Endodermal cell (in vitro differentiated cells): Measurements from ENCODE around the gene CRY1. TPM values are rescaled to one million over a fixed set of nuclear protein-coding genes. Genes with fewer than 3 reads are reported as not detected.
A peak's percentile ranks its signal among the peaks of the same experiment; 100 is the strongest.

Source experiments
- DNase-seq: peaks from one replicate; pipeline ENCODE4 v3.0.0-alpha.2; 2017
- H3K27ac ChIP-seq: 2 replicates; pipeline ENCODE4 v1.5.1; 2013; ENCODE audit warnings: mild to moderate bottlenecking, low read depth, low read length, moderate library complexity
- H3K27me3 ChIP-seq: 2 replicates; pipeline ENCODE4 v1.6.1; 2013; ENCODE audit warnings: mild to moderate bottlenecking, low read length, moderate library complexity; ENCODE audit not compliant: insufficient read depth, control insufficient read depth, poor library complexity, severe bottlenecking
- H3K36me3 ChIP-seq: 2 replicates; pipeline ENCODE4 v1.7.0; 2013; ENCODE audit warnings: mild to moderate bottlenecking, low read length, moderate library complexity; ENCODE audit not compliant: control insufficient read depth, insufficient read depth
- H3K4me1 ChIP-seq: one replicate; pipeline ENCODE4 v1.7.0; 2013; ENCODE audit warnings: low read length; ENCODE audit not compliant: control insufficient read depth, insufficient read depth
- H3K4me3 ChIP-seq: 2 replicates; pipeline ENCODE4 v1.5.1; 2013; ENCODE audit warnings: mild to moderate bottlenecking, low read length, moderate library complexity
- H3K9ac ChIP-seq: 2 replicates; pipeline ENCODE4 v1.6.1; 2013; ENCODE audit warnings: mild to moderate bottlenecking, low read length, moderate library complexity; ENCODE audit not compliant: poor library complexity, severe bottlenecking; ENCODE audit errors: extremely low read depth
- H3K9me3 ChIP-seq: 2 replicates; pipeline ENCODE4 v1.6.1; 2013; ENCODE audit warnings: mild to moderate bottlenecking, low read length, moderate library complexity; ENCODE audit not compliant: control insufficient read depth
- H3K27ac Mint-ChIP-seq: 2 replicates; pipeline ENCODE4 v1.8.0; 2020; ENCODE audit warnings: mixed read lengths
- H3K27me3 Mint-ChIP-seq: 2 replicates; pipeline ENCODE4 v1.8.0; 2021; ENCODE audit warnings: mild to moderate bottlenecking, mixed read lengths; ENCODE audit not compliant: insufficient read depth
- H3K36me3 Mint-ChIP-seq: 2 replicates; pipeline ENCODE4 v1.8.0; 2020; ENCODE audit warnings: low read depth, mixed read lengths
- H3K4me1 Mint-ChIP-seq: 2 replicates; pipeline ENCODE4 v1.8.0; 2020; ENCODE audit warnings: mixed read lengths
- H3K4me3 Mint-ChIP-seq: 2 replicates; pipeline ENCODE4 v1.8.0; 2020; ENCODE audit warnings: mild to moderate bottlenecking, moderate library complexity, mixed read lengths
- H3K9me3 Mint-ChIP-seq: 2 replicates; pipeline ENCODE4 v1.8.0; 2020; ENCODE audit warnings: mild to moderate bottlenecking, mixed read lengths
- WGBS, 2 experiments: methylation state at CpG; one replicate each; pipeline versions ENCODE4 v1.1.5 to v1.1.7; 2013; ENCODE audit warnings: missing lambda C conversion rate in 2 of 2, mixed read lengths in 1 of 2; ENCODE audit not compliant: insufficient coverage in 1 of 2, insufficient read length in 1 of 2; 5-methylcytosine and 5-hydroxymethylcytosine counted together
- total RNA-seq, 2 donors: library from RNA; stranded (reverse); fragmentation: NEBNext Ultra II Directional in 1 of 2; extraction: Animal tissue kit (Norgen Biotek cat#: 25700) in 1 of 2; gene quantifications; 2 replicates in 1 of 2; 3 replicates in 1 of 2; pipeline ENCODE4 v1.2.1, GENCODE V29; 2021
- TF ChIP-seq, protein P1 (sequence below): fragments of 200-600 bp; sonication (generic); conservative IDR thresholded peaks from 2 replicates; pipeline ENCODE4 v1.5.0; 2021; ENCODE audit warnings: antibody characterized with exemption, mild to moderate bottlenecking

Gene CRY1
- total RNA-seq, 2 donors from 2014 or later = 29.9 to 33.4 TPM

DNA sequence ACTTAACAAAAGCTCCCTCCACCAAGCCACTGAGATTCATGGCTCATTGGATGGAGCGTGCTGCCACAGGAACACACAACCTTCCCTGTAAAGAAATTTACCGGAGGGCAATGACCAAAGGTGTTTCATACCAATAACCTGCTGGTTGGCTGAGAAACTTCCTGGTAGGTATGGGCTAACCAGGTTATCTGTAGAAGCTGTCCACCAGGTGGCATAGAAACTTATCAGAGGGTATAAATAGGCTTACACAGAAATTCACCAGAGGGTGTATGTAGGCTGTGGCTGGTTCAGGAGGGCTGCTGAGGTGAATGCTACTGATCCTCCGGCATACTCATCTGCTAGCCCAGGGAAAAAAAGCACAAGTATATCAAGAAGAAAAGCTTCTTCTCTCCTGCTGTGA, 79.3 kb downstream of the CRY1 start:
- Mint-ChIP-seq H3K27me3 (no peaks in the 10 kb centered on the region), H3K36me3 (peaks cover 19% of the 10 kb centered on the region), H3K27ac (no peak overlapping the region), H3K4me1 (no peaks in the 10 kb centered on the region), H3K9me3 (no peaks in the 10 kb centered on the region), H3K4me3 (no peak overlapping the region)
- H3K9ac ChIP-seq = no peak overlapping the region
- peak; percentile 70 for DNase-seq
- H3K9me3 ChIP-seq = peaks cover 11% of the 10 kb centered on the region
- no peaks in the 10 kb centered on the region for H3K4me1 ChIP-seq
- H3K4me3 ChIP-seq = no peak overlapping the region
- 93 to 100% methylated on average over 2 to 3 of the region's 3 CpGs for WGBS, 2 experiments
- no peak overlapping the region for H3K27ac ChIP-seq
- TF ChIP-seq, protein P1, sequence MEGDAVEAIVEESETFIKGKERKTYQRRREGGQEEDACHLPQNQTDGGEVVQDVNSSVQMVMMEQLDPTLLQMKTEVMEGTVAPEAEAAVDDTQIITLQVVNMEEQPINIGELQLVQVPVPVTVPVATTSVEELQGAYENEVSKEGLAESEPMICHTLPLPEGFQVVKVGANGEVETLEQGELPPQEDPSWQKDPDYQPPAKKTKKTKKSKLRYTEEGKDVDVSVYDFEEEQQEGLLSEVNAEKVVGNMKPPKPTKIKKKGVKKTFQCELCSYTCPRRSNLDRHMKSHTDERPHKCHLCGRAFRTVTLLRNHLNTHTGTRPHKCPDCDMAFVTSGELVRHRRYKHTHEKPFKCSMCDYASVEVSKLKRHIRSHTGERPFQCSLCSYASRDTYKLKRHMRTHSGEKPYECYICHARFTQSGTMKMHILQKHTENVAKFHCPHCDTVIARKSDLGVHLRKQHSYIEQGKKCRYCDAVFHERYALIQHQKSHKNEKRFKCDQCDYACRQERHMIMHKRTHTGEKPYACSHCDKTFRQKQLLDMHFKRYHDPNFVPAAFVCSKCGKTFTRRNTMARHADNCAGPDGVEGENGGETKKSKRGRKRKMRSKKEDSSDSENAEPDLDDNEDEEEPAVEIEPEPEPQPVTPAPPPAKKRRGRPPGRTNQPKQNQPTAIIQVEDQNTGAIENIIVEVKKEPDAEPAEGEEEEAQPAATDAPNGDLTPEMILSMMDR = peak; percentile 70
- H3K36me3 ChIP-seq = peaks cover 17% of the 10 kb centered on the region
- no peaks in the 10 kb centered on the region for H3K27me3 ChIP-seq

DNA sequence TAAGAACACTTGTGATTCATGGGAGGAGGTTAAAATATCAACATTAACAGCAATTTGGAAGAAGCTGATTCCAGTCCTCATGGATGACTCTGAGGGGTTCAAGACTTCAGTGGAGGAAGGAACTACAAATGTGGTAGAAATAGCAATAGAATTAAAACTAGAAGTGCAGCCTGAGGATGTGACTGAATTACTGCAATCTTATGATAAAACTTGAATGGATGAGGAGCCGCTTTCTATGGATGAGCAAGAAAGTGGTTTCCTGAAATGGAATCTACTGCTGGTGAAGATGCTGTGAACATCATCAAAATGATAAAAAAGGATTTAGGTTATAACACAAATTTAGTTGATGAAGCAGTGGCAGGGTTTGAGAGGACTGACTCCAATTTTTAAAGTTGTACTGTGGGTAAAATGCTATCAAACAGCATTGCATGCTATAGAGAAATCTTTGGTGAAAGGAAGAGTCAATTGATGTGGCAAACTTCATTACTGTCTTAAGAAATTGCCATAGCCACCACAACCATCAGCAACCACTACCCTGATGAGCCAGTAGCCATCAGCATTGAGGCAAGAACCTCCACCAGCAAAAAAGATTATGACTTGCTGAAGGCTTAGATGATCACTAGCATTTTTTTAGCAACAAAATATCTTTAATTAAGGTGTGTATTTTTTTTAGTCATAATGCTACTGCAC, 80.5 kb downstream of the CRY1 start:
- Histone ChIP-seq H3K4me3 (no peak overlapping the region), H3K27ac (no peak overlapping the region), H3K9me3 (peaks cover 15% of the 10 kb centered on the region), H3K36me3 (peaks cover 13% of the 10 kb centered on the region), H3K4me1 (no peaks in the 10 kb centered on the region), H3K9ac (no peak overlapping the region), H3K27me3 (no peaks in the 10 kb centered on the region)
- H3K27ac Mint-ChIP-seq = no peak overlapping the region
- H3K27me3 Mint-ChIP-seq = no peaks in the 10 kb centered on the region
- H3K4me3 Mint-ChIP-seq = no peak overlapping the region
- H3K36me3 Mint-ChIP-seq = peaks cover 22% of the 10 kb centered on the region
- WGBS, 2 experiments = 95 to 100% methylated on average over 1 of the region's 1 CpG
- H3K4me1 Mint-ChIP-seq = no peaks in the 10 kb centered on the region
- H3K9me3 Mint-ChIP-seq = peaks cover 3% of the 10 kb centered on the region
- TF ChIP-seq, protein P1 = no peak
- no peak for DNase-seq

- H3K4me3 Mint-ChIP-seq = no peak overlapping the region
- no peak overlapping the region for H3K27ac Mint-ChIP-seq
- no peaks in the 10 kb centered on the region for H3K27me3 Mint-ChIP-seq
- H3K36me3 ChIP-seq = peaks cover 4% of the 10 kb centered on the region
- TF ChIP-seq, protein P1 = no peak
- H3K36me3 Mint-ChIP-seq = peaks cover 22% of the 10 kb centered on the region
- WGBS, 2 experiments = 92% methylated on average over 2 of the region's 2 CpGs; no CpG with 5 or more reads in 1 of the 2 experiments
- H3K27ac ChIP-seq = no peak overlapping the region
- H3K9me3 Mint-ChIP-seq = peaks cover 3% of the 10 kb centered on the region
- H3K9me3 ChIP-seq = peaks cover 15% of the 10 kb centered on the region
- no peak for DNase-seq
- no peaks in the 10 kb centered on the region for H3K27me3 ChIP-seq
- H3K4me1 Mint-ChIP-seq = no peaks in the 10 kb centered on the region
- no peak overlapping the region for H3K4me3 ChIP-seq
- H3K9ac ChIP-seq = no peak overlapping the region
- H3K4me1 ChIP-seq = no peaks in the 10 kb centered on the region
Measured at GRCh38 chr12:107011519-107011918, 81.8 kb downstream of the CRY1 start.
